Astrocyte (in vitro differentiated cells and primary cell): Measurements from ENCODE around the gene ZDHHC11. TPM values are rescaled to one million over a fixed set of nuclear protein-coding genes. Genes with fewer than 3 reads are reported as not detected.

Experiments used
- DNase-seq: peaks from one replicate; pipeline ENCODE4 v3.0.0-alpha.2; 2010; ENCODE audit warnings: low read depth
- FAIRE-seq: peaks from 2 replicates; lab custom pipeline; 2011; peaks lifted over from hg19 to GRCh38; lab: Jason Lieb, UNC
- H2AFZ ChIP-seq: 2 replicates; pipeline ENCODE4 v1.6.0; 2012; ENCODE audit warnings: low read depth, low read length, inconsistent platforms
- H3K27ac ChIP-seq: 2 replicates; pipeline ENCODE4 v1.5.1; 2011; ENCODE audit warnings: low read depth, low read length, inconsistent platforms
- H3K27me3 ChIP-seq: 2 replicates; pipeline ENCODE4 v1.6.0; 2011; ENCODE audit warnings: low read length, inconsistent platforms; ENCODE audit not compliant: insufficient read depth
- H3K36me3 ChIP-seq: 2 replicates; pipeline ENCODE4 v1.5.1; 2011; ENCODE audit warnings: low read length, inconsistent platforms; ENCODE audit not compliant: insufficient read depth
- H3K4me1 ChIP-seq: 2 replicates; pipeline ENCODE4 v1.5.1; 2011; ENCODE audit warnings: low read length, inconsistent platforms; ENCODE audit not compliant: insufficient read depth
- H3K4me2 ChIP-seq: 2 replicates; pipeline ENCODE4 v1.6.0; 2012; ENCODE audit warnings: low read length, inconsistent platforms
- H3K4me3 ChIP-seq: 2 replicates; pipeline ENCODE4 v1.5.1; 2011; ENCODE audit warnings: low read depth, mild to moderate bottlenecking, low read length, inconsistent platforms; ENCODE audit not compliant: insufficient read depth
- H3K79me2 ChIP-seq: 2 replicates; pipeline ENCODE4 v1.6.0; 2012; ENCODE audit warnings: mild to moderate bottlenecking, low read length, inconsistent platforms; ENCODE audit not compliant: insufficient read depth
- H3K9ac ChIP-seq: 2 replicates; pipeline ENCODE4 v1.6.0; 2012; ENCODE audit warnings: mild to moderate bottlenecking, low read length, inconsistent platforms
- H3K9me3 ChIP-seq: 2 replicates; pipeline ENCODE4 v1.5.1; 2012; ENCODE audit warnings: low read depth, mild to moderate bottlenecking, low read length, inconsistent platforms; ENCODE audit not compliant: insufficient read depth
- H4K20me1 ChIP-seq: 2 replicates; pipeline ENCODE4 v1.6.0; 2012; ENCODE audit warnings: low read length, inconsistent platforms; ENCODE audit not compliant: insufficient read depth
- H3K27ac Mint-ChIP-seq: one replicate; pipeline ENCODE4 v1.8.0; 2021; ENCODE audit warnings: mild to moderate bottlenecking, mixed read lengths; ENCODE audit not compliant: unreplicated experiment
- H3K27me3 Mint-ChIP-seq: one replicate; pipeline ENCODE4 v1.8.0; 2021; ENCODE audit warnings: low read depth, mixed read lengths; ENCODE audit not compliant: unreplicated experiment
- H3K36me3 Mint-ChIP-seq: one replicate; pipeline ENCODE4 v1.8.0; 2021; ENCODE audit warnings: low read depth, mixed read lengths; ENCODE audit not compliant: unreplicated experiment
- H3K4me1 Mint-ChIP-seq: one replicate; pipeline ENCODE4 v1.8.0; 2021; ENCODE audit warnings: low read depth, mixed read lengths; ENCODE audit not compliant: unreplicated experiment
- H3K4me3 Mint-ChIP-seq: one replicate; pipeline ENCODE4 v1.8.0; 2021; ENCODE audit warnings: mild to moderate bottlenecking, moderate library complexity, mixed read lengths; ENCODE audit not compliant: unreplicated experiment
- H3K9me3 Mint-ChIP-seq: one replicate; pipeline ENCODE4 v1.8.0; 2021; ENCODE audit warnings: mild to moderate bottlenecking, mixed read lengths; ENCODE audit not compliant: unreplicated experiment
- EZH2 ChIP-seq: IDR thresholded peaks from 2 replicates; pipeline ENCODE4 v1.6.1; 2012; ENCODE audit warnings: mild to moderate bottlenecking, low read length, inconsistent platforms; ENCODE audit not compliant: insufficient read depth
- total RNA-seq: library from RNA; stranded (reverse); gene quantifications from 2 replicates; pipeline ENCODE4 v1.2.1, GENCODE V29; 2021
- TF ChIP-seq, protein P1 (sequence below): IDR thresholded peaks from 2 replicates; pipeline ENCODE4 v1.5.1; 2011; ENCODE audit warnings: low read depth, mild to moderate bottlenecking, inconsistent platforms, low read length, moderate library complexity; ENCODE audit not compliant: insufficient read depth

The ZDHHC11 gene
- total RNA-seq, 1 donor from 2014 or later: 15.9 TPM

DNA sequence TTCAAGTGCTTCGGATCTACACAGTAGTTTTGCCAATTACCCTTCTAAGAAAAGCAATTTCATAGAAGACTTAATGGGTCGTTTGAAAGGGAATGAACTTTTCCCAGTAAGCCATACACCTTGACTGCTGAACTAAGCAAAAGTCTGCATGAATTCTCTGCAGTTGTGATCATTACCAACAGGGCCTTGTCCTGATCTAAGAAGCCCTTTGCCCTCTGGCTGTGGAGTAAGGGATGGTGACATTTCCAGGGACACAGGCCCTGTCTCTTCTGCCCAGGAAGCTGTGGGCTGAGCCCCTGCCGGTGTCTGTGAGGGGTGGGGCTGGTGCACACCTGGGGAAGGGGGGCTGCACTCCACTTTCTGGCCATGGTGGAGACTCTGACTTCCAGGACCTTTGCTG is 30.5 kb downstream of the ZDHHC11 start:
- Mint-ChIP-seq H3K27me3 (peaks cover 2% of the 10 kb centered on the region), H3K4me1 (no peaks in the 10 kb centered on the region), H3K27ac (no peak overlapping the region), H3K9me3 (no peaks in the 10 kb centered on the region), H3K4me3 (no peak overlapping the region), H3K36me3 (peaks cover 59% of the 10 kb centered on the region)
- no peaks in the 10 kb centered on the region for H3K27me3 ChIP-seq
- no peak overlapping the region for H3K4me2 ChIP-seq
- DNase-seq: no peak
- FAIRE-seq: no peak
- H3K9ac ChIP-seq: no peak overlapping the region
- no peak overlapping the region for H3K27ac ChIP-seq
- H3K79me2 ChIP-seq: no peaks in the 10 kb centered on the region
- TF ChIP-seq EZH2: no peak
- TF ChIP-seq, protein P1, sequence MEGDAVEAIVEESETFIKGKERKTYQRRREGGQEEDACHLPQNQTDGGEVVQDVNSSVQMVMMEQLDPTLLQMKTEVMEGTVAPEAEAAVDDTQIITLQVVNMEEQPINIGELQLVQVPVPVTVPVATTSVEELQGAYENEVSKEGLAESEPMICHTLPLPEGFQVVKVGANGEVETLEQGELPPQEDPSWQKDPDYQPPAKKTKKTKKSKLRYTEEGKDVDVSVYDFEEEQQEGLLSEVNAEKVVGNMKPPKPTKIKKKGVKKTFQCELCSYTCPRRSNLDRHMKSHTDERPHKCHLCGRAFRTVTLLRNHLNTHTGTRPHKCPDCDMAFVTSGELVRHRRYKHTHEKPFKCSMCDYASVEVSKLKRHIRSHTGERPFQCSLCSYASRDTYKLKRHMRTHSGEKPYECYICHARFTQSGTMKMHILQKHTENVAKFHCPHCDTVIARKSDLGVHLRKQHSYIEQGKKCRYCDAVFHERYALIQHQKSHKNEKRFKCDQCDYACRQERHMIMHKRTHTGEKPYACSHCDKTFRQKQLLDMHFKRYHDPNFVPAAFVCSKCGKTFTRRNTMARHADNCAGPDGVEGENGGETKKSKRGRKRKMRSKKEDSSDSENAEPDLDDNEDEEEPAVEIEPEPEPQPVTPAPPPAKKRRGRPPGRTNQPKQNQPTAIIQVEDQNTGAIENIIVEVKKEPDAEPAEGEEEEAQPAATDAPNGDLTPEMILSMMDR: no peak
- no peak overlapping the region for H3K4me3 ChIP-seq
- H4K20me1 ChIP-seq: no peaks in the 10 kb centered on the region
- no peaks in the 10 kb centered on the region for H3K4me1 ChIP-seq
- H3K9me3 ChIP-seq: no peaks in the 10 kb centered on the region
- no peaks in the 10 kb centered on the region for H3K36me3 ChIP-seq
- no peak overlapping the region for H2AFZ ChIP-seq

- Mint-ChIP-seq H3K9me3 (no peaks in the 10 kb centered on the region), H3K36me3 (peaks cover 51% of the 10 kb centered on the region), H3K4me3 (no peak overlapping the region), H3K27me3 (peaks cover 2% of the 10 kb centered on the region), H3K27ac (no peak overlapping the region), H3K4me1 (no peaks in the 10 kb centered on the region)
- Histone ChIP-seq H3K79me2 (no peaks in the 10 kb centered on the region), H4K20me1 (no peaks in the 10 kb centered on the region), H3K9me3 (no peaks in the 10 kb centered on the region), H3K36me3 (no peaks in the 10 kb centered on the region), H3K9ac (no peak overlapping the region), H3K27ac (no peak overlapping the region), H3K4me2 (no peak overlapping the region), H2AFZ (no peak overlapping the region), H3K4me3 (no peak overlapping the region), H3K27me3 (no peaks in the 10 kb centered on the region), H3K4me1 (no peaks in the 10 kb centered on the region)
- FAIRE-seq (no peak), DNase-seq (no peak)
- no peak for TF ChIP-seq EZH2
- TF ChIP-seq, protein P1: no peak
Observed at GRCh38 chr5:819078-819477, 31.7 kb downstream of the ZDHHC11 start.

DNA sequence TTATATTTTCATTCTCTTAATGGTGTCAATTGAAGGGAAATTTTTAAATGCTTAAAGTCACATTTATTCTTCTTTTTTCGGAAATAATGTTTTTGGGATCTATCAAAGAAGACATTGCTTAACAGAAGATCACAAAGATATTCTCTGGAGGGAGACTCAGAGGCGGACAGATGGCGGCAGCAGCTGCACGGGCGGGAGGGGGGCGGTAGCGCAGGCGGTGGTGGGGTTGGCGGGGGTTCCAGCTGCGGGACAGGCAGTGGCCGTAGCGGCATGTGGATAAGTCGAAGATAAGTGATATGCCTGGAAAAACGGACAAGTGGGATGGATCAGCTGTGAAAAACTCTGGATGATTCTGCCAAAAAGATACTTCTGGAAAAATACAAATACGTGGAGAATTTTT is 34.6 kb downstream of the ZDHHC11 start:
- Mint-ChIP-seq H3K4me1 (no peaks in the 10 kb centered on the region), H3K27me3 (peaks cover 2% of the 10 kb centered on the region), H3K4me3 (no peak overlapping the region), H3K36me3 (peaks cover 32% of the 10 kb centered on the region), H3K9me3 (no peaks in the 10 kb centered on the region), H3K27ac (no peak overlapping the region)
- no peak for TF ChIP-seq EZH2
- TF ChIP-seq, protein P1: no peak
- Histone ChIP-seq H2AFZ (no peak overlapping the region), H3K27ac (no peak overlapping the region), H3K79me2 (no peaks in the 10 kb centered on the region), H3K27me3 (no peaks in the 10 kb centered on the region), H3K9me3 (no peaks in the 10 kb centered on the region), H3K9ac (no peak overlapping the region), H3K4me3 (no peak overlapping the region), H4K20me1 (no peaks in the 10 kb centered on the region), H3K4me2 (no peak overlapping the region), H3K36me3 (no peaks in the 10 kb centered on the region), H3K4me1 (no peaks in the 10 kb centered on the region)
- FAIRE-seq (no peak), DNase-seq (no peak)
